BLaER1 (cell line): ENCODE data around the gene THYN1.

ENCODE experiments used
- H3K27ac ChIP-seq: shearing (Covaris generic); formaldehyde crosslinking; 2 replicates; pipeline ENCODE4 v1.8.1; 2022
- H3K27me3 ChIP-seq: shearing (Covaris generic); formaldehyde crosslinking; 2 replicates; pipeline ENCODE4 v1.8.1; 2022
- H3K36me3 ChIP-seq: shearing (Covaris generic); formaldehyde crosslinking; 2 replicates; pipeline ENCODE4 v1.8.1; 2022
- H3K4me1 ChIP-seq: shearing (Covaris generic); formaldehyde crosslinking; 2 replicates; pipeline ENCODE4 v1.8.1; 2022
- H3K4me2 ChIP-seq: shearing (Covaris generic); formaldehyde crosslinking; 2 replicates; pipeline ENCODE4 v1.8.1; 2022
- H3K4me3 ChIP-seq: shearing (Covaris generic); formaldehyde crosslinking; 2 replicates; pipeline ENCODE4 v1.8.1; 2022
- H3K9ac ChIP-seq: shearing (Covaris generic); formaldehyde crosslinking; 2 replicates; pipeline ENCODE4 v1.8.1; 2022
- H3K9me3 ChIP-seq: shearing (Covaris generic); formaldehyde crosslinking; 2 replicates; pipeline ENCODE4 v1.8.1; 2022
- H4K20me1 ChIP-seq: shearing (Covaris generic); formaldehyde crosslinking; 2 replicates; pipeline ENCODE4 v1.8.1; 2022
- Cebpa-rat ChIP-seq: shearing (Covaris generic); IDR thresholded peaks from 2 replicates; pipeline ENCODE4 v1.8.1; 2022

Gene THYN1

GRCh38 chr11:134253188-134253993 lies at the start of gene THYN1, which contains the start of gene ACAD8:
Gene THYN1, minus strand, starts transcription at chr11:134253352. Its CDS starts 470 bp downstream, at chr11:134252882.
Gene ACAD8, plus strand, starts transcription at chr11:134253568. Its CDS starts 33 bp downstream, at chr11:134253601.
- H3K4me3 ChIP-seq: peak within 1 kb of the TSS; percentile 95
- no peak for TF ChIP-seq Cebpa-rat
- peaks cover 24% of the 10 kb centered on the region for H3K4me1 ChIP-seq
- no peaks in the 10 kb centered on the region for H3K9me3 ChIP-seq
- peak within 1 kb of the TSS; percentile 89 for H3K4me2 ChIP-seq
- H3K9ac ChIP-seq: peak within 1 kb of the TSS; percentile 87
- H3K27me3 ChIP-seq: no peaks in the 10 kb centered on the region
- 0 out of 2 replicates have a peak, but pooled peaks cover 10% of the 10 kb centered on the region for H4K20me1 ChIP-seq
- peak within 1 kb of the TSS; percentile 76 for H3K27ac ChIP-seq
- H3K36me3 ChIP-seq: peaks cover 43% of the 10 kb centered on the region

- H3K27me3 ChIP-seq: no peaks in the 10 kb centered on the region
- H3K4me2 ChIP-seq: no peak overlapping the region
- no peaks in the 10 kb centered on the region for H3K36me3 ChIP-seq
- no peak for TF ChIP-seq Cebpa-rat
- no peak overlapping the region for H3K4me3 ChIP-seq
- H3K4me1 ChIP-seq: peaks cover 11% of the 10 kb centered on the region; the same call in 1 of the 2 replicates
- H3K9ac ChIP-seq: no peak overlapping the region
- H3K9me3 ChIP-seq: no peaks in the 10 kb centered on the region
- H3K27ac ChIP-seq: no peak overlapping the region
- no peaks in the 10 kb centered on the region for H4K20me1 ChIP-seq
Measured at GRCh38 chr11:134294664-134295063, 41.5 kb upstream of the THYN1 start.

GRCh38 chr11:134293119-134294113 lies 40.3 kb upstream of the THYN1 start:
- Histone ChIP-seq H3K36me3 (no peaks in the 10 kb centered on the region), H3K4me3 (no peak overlapping the region), H3K4me2 (no peak overlapping the region), H4K20me1 (no peaks in the 10 kb centered on the region), H3K4me1 (peaks cover 13% of the 10 kb centered on the region; the same call in 1 of the 2 replicates), H3K27me3 (no peaks in the 10 kb centered on the region), H3K9me3 (no peaks in the 10 kb centered on the region), H3K9ac (no peak overlapping the region), H3K27ac (no peak overlapping the region)
- TF ChIP-seq Cebpa-rat: no peak

- no peak for TF ChIP-seq Cebpa-rat
- no peak overlapping the region for H3K4me2 ChIP-seq
- no peak overlapping the region for H3K9ac ChIP-seq
- no peak overlapping the region for H3K27ac ChIP-seq
- H3K4me3 ChIP-seq: no peak overlapping the region
- H3K9me3 ChIP-seq: no peaks in the 10 kb centered on the region
- no peaks in the 10 kb centered on the region for H3K27me3 ChIP-seq
- H3K4me1 ChIP-seq: peaks cover 13% of the 10 kb centered on the region; the same call in 1 of the 2 replicates
- H3K36me3 ChIP-seq: no peaks in the 10 kb centered on the region
- no peaks in the 10 kb centered on the region for H4K20me1 ChIP-seq
Measured at GRCh38 chr11:134292661-134293060, 39.5 kb upstream of the THYN1 start.

GRCh38 chr11:134291196-134291595 lies 38.0 kb upstream of the THYN1 start:
- peaks cover 13% of the 10 kb centered on the region; the same call in 1 of the 2 replicates for H3K4me1 ChIP-seq
- no peak overlapping the region for H3K9ac ChIP-seq
- TF ChIP-seq Cebpa-rat: no peak
- no peaks in the 10 kb centered on the region for H4K20me1 ChIP-seq
- no peak overlapping the region for H3K4me2 ChIP-seq
- H3K4me3 ChIP-seq: no peak overlapping the region
- no peaks in the 10 kb centered on the region for H3K27me3 ChIP-seq
- no peak overlapping the region for H3K27ac ChIP-seq
- H3K36me3 ChIP-seq: no peaks in the 10 kb centered on the region
- no peaks in the 10 kb centered on the region for H3K9me3 ChIP-seq

- TF ChIP-seq Cebpa-rat: no peak
- Histone ChIP-seq H3K9ac (no peak overlapping the region), H3K4me1 (peaks cover 13% of the 10 kb centered on the region; the same call in 1 of the 2 replicates), H3K4me2 (peak overlapping the region; percentile 36; the same call in 1 of the 2 replicates), H3K27ac (no peak overlapping the region), H3K36me3 (no peaks in the 10 kb centered on the region), H3K27me3 (no peaks in the 10 kb centered on the region), H3K4me3 (no peak overlapping the region), H3K9me3 (no peaks in the 10 kb centered on the region), H4K20me1 (no peaks in the 10 kb centered on the region)
Measured at GRCh38 chr11:134290646-134291045, 37.5 kb upstream of the THYN1 start.

- Histone ChIP-seq H3K4me3 (no peak overlapping the region), H3K27me3 (no peaks in the 10 kb centered on the region), H4K20me1 (no peaks in the 10 kb centered on the region), H3K9me3 (no peaks in the 10 kb centered on the region), H3K9ac (no peak overlapping the region), H3K4me1 (peaks cover 13% of the 10 kb centered on the region; the same call in 1 of the 2 replicates), H3K27ac (no peak overlapping the region), H3K36me3 (no peaks in the 10 kb centered on the region), H3K4me2 (no peak overlapping the region)
- no peak for TF ChIP-seq Cebpa-rat
Measured at GRCh38 chr11:134289789-134290188, 36.6 kb upstream of the THYN1 start.

GRCh38 chr11:134289167-134289566 lies 36.0 kb upstream of the THYN1 start:
- TF ChIP-seq Cebpa-rat: no peak
- H3K4me3 ChIP-seq: no peak overlapping the region
- H3K4me1 ChIP-seq: peaks cover 13% of the 10 kb centered on the region; the same call in 1 of the 2 replicates
- no peak overlapping the region for H3K27ac ChIP-seq
- H3K4me2 ChIP-seq: no peak overlapping the region
- H3K9me3 ChIP-seq: no peaks in the 10 kb centered on the region
- no peaks in the 10 kb centered on the region for H3K36me3 ChIP-seq
- H3K9ac ChIP-seq: no peak overlapping the region
- no peaks in the 10 kb centered on the region for H4K20me1 ChIP-seq
- no peaks in the 10 kb centered on the region for H3K27me3 ChIP-seq

- Histone ChIP-seq H3K27ac (no peak overlapping the region), H3K4me2 (no peak overlapping the region), H3K9ac (no peak overlapping the region), H3K27me3 (no peaks in the 10 kb centered on the region), H3K4me3 (no peak overlapping the region), H3K36me3 (no peaks in the 10 kb centered on the region), H3K9me3 (no peaks in the 10 kb centered on the region), H4K20me1 (no peaks in the 10 kb centered on the region), H3K4me1 (peaks cover 13% of the 10 kb centered on the region; the same call in 1 of the 2 replicates)
- no peak for TF ChIP-seq Cebpa-rat
Measured at GRCh38 chr11:134288486-134288885, 35.3 kb upstream of the THYN1 start.
